Nephron (organoid): Measurements from ENCODE around the gene COL4A1.

Experiments used
- H3K27ac Mint-ChIP-seq, 3 experiments: 2 replicates each; pipeline ENCODE4 v1.8.0; 2020; ENCODE audit warnings: mixed read lengths in 3 of 3, mild to moderate bottlenecking in 2 of 3, moderate library complexity in 1 of 3
- H3K27me3 Mint-ChIP-seq: 2 replicates; pipeline ENCODE4 v1.8.0; 2021; ENCODE audit warnings: low read depth, mild to moderate bottlenecking, moderate library complexity, mixed read lengths
- H3K36me3 Mint-ChIP-seq: 2 replicates; pipeline ENCODE4 v1.8.0; 2020; ENCODE audit warnings: low read depth, mixed read lengths
- H3K4me1 Mint-ChIP-seq: 2 replicates; pipeline ENCODE4 v1.8.0; 2020; ENCODE audit warnings: mixed read lengths
- H3K4me3 Mint-ChIP-seq, 3 experiments: 2 replicates each; pipeline ENCODE4 v1.8.0; 2020; ENCODE audit warnings: mild to moderate bottlenecking in 3 of 3, mixed read lengths in 3 of 3, moderate library complexity in 2 of 3
- H3K9me3 Mint-ChIP-seq: 2 replicates; pipeline ENCODE4 v1.8.0; 2020; ENCODE audit warnings: mixed read lengths
- CTCF ChIP-seq, 3 experiments: fragments of 200-600 bp; sonication (generic); IDR thresholded peaks; one replicate each; pipeline ENCODE4 v1.5.0; 2021; ENCODE audit warnings: antibody characterized with exemption in 3 of 3; ENCODE audit not compliant: unreplicated experiment in 3 of 3

Gene COL4A1

GRCh38 chr13:110158226-110158625 is 148.7 kb downstream of the COL4A1 start:
- peaks cover 64% of the 10 kb centered on the region for H3K36me3 Mint-ChIP-seq
- TF ChIP-seq CTCF (IDR thresholded peaks at IDR 0.05; ENCODE audit: unreplicated experiment in 3 of 3), result no peak
- H3K9me3 Mint-ChIP-seq, result no peaks in the 10 kb centered on the region
- H3K27ac Mint-ChIP-seq, result no peak overlapping the region
- H3K4me3 Mint-ChIP-seq, result no peak overlapping the region
- H3K4me1 Mint-ChIP-seq, result peaks cover 12% of the 10 kb centered on the region
- no peaks in the 10 kb centered on the region for H3K27me3 Mint-ChIP-seq

- no peaks in the 10 kb centered on the region for H3K9me3 Mint-ChIP-seq
- H3K27ac Mint-ChIP-seq, result no peak overlapping the region
- H3K36me3 Mint-ChIP-seq, result peaks cover 63% of the 10 kb centered on the region
- H3K27me3 Mint-ChIP-seq, result no peaks in the 10 kb centered on the region
- H3K4me1 Mint-ChIP-seq, result peaks cover 12% of the 10 kb centered on the region
- H3K4me3 Mint-ChIP-seq, result no peak overlapping the region
- no peak for TF ChIP-seq CTCF (IDR thresholded peaks at IDR 0.05; ENCODE audit: unreplicated experiment in 3 of 3)
These were observed 149.2 kb downstream of the COL4A1 start for GRCh38 chr13:110157718-110158117.

- peak overlapping the region in 2 of 3 experiments; percentile 33 to 66 for H3K27ac Mint-ChIP-seq
- H3K4me3 Mint-ChIP-seq, result no peak overlapping the region
- H3K36me3 Mint-ChIP-seq, result peaks cover 60% of the 10 kb centered on the region
- H3K27me3 Mint-ChIP-seq, result no peaks in the 10 kb centered on the region
- no peak for TF ChIP-seq CTCF (IDR thresholded peaks at IDR 0.05; ENCODE audit: unreplicated experiment in 3 of 3)
- H3K4me1 Mint-ChIP-seq, result peaks cover 12% of the 10 kb centered on the region
- H3K9me3 Mint-ChIP-seq, result no peaks in the 10 kb centered on the region
These were observed 150.5 kb downstream of the COL4A1 start for GRCh38 chr13:110156301-110157049.

- no peak for TF ChIP-seq CTCF (IDR thresholded peaks at IDR 0.05; ENCODE audit: unreplicated experiment in 3 of 3)
- Mint-ChIP-seq H3K27me3 (no peaks in the 10 kb centered on the region), H3K4me1 (peaks cover 12% of the 10 kb centered on the region), H3K4me3 (no peak overlapping the region), H3K9me3 (no peaks in the 10 kb centered on the region), H3K27ac (no peak overlapping the region), H3K36me3 (peaks cover 61% of the 10 kb centered on the region)
These were observed 151.9 kb downstream of the COL4A1 start for GRCh38 chr13:110155072-110155471.

- Mint-ChIP-seq H3K4me3 (no peak overlapping the region), H3K27me3 (no peaks in the 10 kb centered on the region), H3K27ac (no peak overlapping the region), H3K36me3 (peaks cover 61% of the 10 kb centered on the region), H3K4me1 (peaks cover 12% of the 10 kb centered on the region), H3K9me3 (no peaks in the 10 kb centered on the region)
- TF ChIP-seq CTCF (IDR thresholded peaks at IDR 0.05; ENCODE audit: unreplicated experiment in 3 of 3), result no peak
These were observed 152.5 kb downstream of the COL4A1 start for GRCh38 chr13:110154410-110154933.

- no peak overlapping the region for H3K4me3 Mint-ChIP-seq
- H3K4me1 Mint-ChIP-seq, result peaks cover 12% of the 10 kb centered on the region
- peaks cover 65% of the 10 kb centered on the region for H3K36me3 Mint-ChIP-seq
- H3K27me3 Mint-ChIP-seq, result no peaks in the 10 kb centered on the region
- TF ChIP-seq CTCF (IDR thresholded peaks at IDR 0.05; ENCODE audit: unreplicated experiment in 3 of 3), result no peak
- no peaks in the 10 kb centered on the region for H3K9me3 Mint-ChIP-seq
- no peak overlapping the region for H3K27ac Mint-ChIP-seq
These were observed 154.6 kb downstream of the COL4A1 start for GRCh38 chr13:110152351-110152750.
